KMS-11 (cell line): Measurements from ENCODE around the gene FIZ1.

Experiments
- H2AFZ ChIP-seq: fragments of 200-600 bp; sonication (generic); 2 replicates; pipeline ENCODE4 v1.6.1; 2016; ENCODE audit warnings: antibody characterized with exemption, mixed run types, low read depth
- H3K27ac ChIP-seq: fragments of 200-600 bp; sonication (generic); 2 replicates; pipeline ENCODE4 v1.6.1; 2016; ENCODE audit warnings: mild to moderate bottlenecking, mixed run types
- H3K27me3 ChIP-seq: fragments of 200-600 bp; sonication (generic); 2 replicates; pipeline ENCODE4 v1.6.1; 2017; ENCODE audit warnings: mild to moderate bottlenecking, low read depth, mixed run types, moderate library complexity; ENCODE audit not compliant: insufficient read depth
- H3K36me3 ChIP-seq: fragments of 200-600 bp; sonication (generic); 2 replicates; pipeline ENCODE4 v1.6.1; 2017; ENCODE audit warnings: mild to moderate bottlenecking, mixed run types; ENCODE audit not compliant: insufficient read depth
- H3K4me1 ChIP-seq: fragments of 200-600 bp; sonication (generic); 2 replicates; pipeline ENCODE4 v1.6.1; 2016; ENCODE audit warnings: mild to moderate bottlenecking, low read depth, mixed run types; ENCODE audit not compliant: poor library complexity, severe bottlenecking
- H3K4me2 ChIP-seq: fragments of 200-600 bp; sonication (generic); 2 replicates; pipeline ENCODE4 v1.7.0; 2016; ENCODE audit warnings: mild to moderate bottlenecking, mixed run types
- H3K4me3 ChIP-seq: fragments of 200-600 bp; sonication (generic); IDR thresholded peaks from 2 replicates; pipeline ENCODE4 v1.6.1; 2017; ENCODE audit warnings: low read depth, low read length, mixed read lengths; ENCODE audit not compliant: insufficient read depth
- H3K79me2 ChIP-seq: fragments of 200-600 bp; sonication (generic); 2 replicates; pipeline ENCODE4 v1.6.1; 2016; ENCODE audit warnings: low read depth, mixed run types; ENCODE audit not compliant: insufficient read depth
- H3K9ac ChIP-seq: fragments of 200-600 bp; sonication (generic); 2 replicates; pipeline ENCODE4 v1.6.1; 2016; ENCODE audit warnings: mild to moderate bottlenecking, mixed run types
- H4K20me1 ChIP-seq: fragments of 200-600 bp; sonication (generic); 2 replicates; pipeline ENCODE4 v1.6.1; 2016; ENCODE audit warnings: mild to moderate bottlenecking, mixed run types; ENCODE audit not compliant: insufficient read depth
- TF ChIP-seq, protein P1 (sequence below): fragments of 200-600 bp; sonication (generic); conservative IDR thresholded peaks from 2 replicates; pipeline ENCODE4 v1.6.1; 2017; ENCODE audit warnings: low read depth, mild to moderate bottlenecking, antibody characterized with exemption, low read length, moderate library complexity, mixed read lengths

The FIZ1 gene

DNA sequence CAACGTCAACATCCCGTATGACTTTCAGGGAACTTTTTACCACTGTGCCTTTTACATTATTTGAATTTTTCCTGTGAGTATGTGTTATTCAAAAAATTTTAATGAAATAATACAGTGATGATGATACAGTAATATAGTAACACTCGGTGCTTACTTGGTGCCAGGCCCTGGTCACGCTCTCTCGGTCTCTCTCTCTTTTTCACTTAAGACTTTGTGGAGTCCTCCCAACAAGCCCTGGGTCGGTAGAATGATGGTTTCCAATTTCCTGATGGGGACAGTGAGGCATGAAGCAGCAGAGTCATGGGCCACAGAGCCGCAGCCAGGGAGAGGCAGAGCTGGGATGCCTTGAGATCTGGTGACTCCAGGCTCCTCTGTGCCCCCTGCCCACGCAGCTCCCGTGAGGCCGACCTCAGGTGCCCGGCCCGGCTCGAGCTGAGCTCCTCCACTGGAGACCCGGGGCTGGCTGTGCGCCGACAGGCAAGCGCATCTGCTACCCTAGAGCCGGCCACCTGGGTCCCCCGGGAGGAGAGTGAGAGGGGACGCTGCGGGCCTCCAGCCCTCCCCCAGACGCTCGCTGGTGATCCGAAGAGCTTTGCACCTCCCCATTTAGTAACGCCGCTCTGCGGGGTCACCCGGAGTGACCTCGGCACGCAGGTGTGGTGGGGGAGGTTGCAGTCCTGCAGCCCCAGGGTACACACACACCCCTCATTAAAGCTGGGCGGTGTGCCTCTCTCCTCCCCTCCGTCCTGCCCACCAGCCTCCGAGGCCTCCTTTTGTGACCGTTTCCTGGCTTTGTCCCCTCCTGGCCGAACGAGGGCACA, 49.6 kb downstream of the FIZ1 start:
- no peak overlapping the region for H2AFZ ChIP-seq
- H3K4me3 ChIP-seq = no peak overlapping the region

DNA sequence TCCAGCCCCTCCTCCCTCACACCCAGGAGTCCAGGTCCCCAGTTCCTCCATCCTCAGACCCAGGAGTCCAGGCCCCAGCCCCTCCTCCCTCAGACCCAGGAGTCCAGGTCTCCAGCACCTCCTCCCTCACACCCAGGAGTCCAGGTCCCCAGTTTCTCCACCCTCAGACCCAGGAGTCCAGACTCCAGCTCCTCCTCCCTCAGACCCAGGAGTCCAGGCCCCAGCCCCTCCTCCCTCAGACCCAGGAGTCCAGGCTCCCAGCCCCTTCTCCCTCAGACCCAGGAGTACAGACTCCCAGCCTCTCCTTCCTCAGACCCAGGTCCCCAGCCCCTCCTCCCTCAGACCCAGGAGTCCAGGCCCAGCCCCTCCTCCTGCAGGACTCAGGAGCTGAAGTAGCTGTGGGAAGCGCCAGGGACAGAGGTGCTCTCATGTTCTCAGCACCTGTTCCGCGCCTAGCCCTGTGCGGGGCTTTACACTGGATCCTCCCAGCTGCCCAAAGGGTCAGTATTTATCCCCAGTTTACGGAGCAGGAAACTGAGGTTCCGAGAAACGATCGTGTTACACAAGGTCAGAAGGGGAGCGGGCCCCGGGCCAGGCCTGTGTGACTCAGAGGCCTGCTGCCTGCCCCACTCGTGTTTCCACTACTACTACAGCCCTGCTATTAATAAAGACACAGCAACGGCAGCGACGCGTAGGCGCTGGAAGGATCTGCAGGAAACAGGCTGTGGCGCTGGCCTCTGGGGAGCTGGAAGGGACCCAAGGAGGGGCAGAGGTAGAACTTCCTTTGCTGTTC, 52.3 kb downstream of the FIZ1 start:
- Histone ChIP-seq H3K9ac (no peak overlapping the region), H4K20me1 (no peaks in the 10 kb centered on the region), H3K27ac (no peak overlapping the region), H3K4me2 (no peak overlapping the region), H3K79me2 (no peaks in the 10 kb centered on the region), H2AFZ (no peak overlapping the region), H3K27me3 (peaks cover 80% of the 10 kb centered on the region), H3K4me3 (no peak overlapping the region), H3K4me1 (no peaks in the 10 kb centered on the region), H3K36me3 (no peaks in the 10 kb centered on the region)
- TF ChIP-seq, protein P1, sequence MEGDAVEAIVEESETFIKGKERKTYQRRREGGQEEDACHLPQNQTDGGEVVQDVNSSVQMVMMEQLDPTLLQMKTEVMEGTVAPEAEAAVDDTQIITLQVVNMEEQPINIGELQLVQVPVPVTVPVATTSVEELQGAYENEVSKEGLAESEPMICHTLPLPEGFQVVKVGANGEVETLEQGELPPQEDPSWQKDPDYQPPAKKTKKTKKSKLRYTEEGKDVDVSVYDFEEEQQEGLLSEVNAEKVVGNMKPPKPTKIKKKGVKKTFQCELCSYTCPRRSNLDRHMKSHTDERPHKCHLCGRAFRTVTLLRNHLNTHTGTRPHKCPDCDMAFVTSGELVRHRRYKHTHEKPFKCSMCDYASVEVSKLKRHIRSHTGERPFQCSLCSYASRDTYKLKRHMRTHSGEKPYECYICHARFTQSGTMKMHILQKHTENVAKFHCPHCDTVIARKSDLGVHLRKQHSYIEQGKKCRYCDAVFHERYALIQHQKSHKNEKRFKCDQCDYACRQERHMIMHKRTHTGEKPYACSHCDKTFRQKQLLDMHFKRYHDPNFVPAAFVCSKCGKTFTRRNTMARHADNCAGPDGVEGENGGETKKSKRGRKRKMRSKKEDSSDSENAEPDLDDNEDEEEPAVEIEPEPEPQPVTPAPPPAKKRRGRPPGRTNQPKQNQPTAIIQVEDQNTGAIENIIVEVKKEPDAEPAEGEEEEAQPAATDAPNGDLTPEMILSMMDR = no peak

More for the DNA sequence above, 49.6 kb downstream of the FIZ1 start:
- no peaks in the 10 kb centered on the region for H3K36me3 ChIP-seq
- no peak overlapping the region for H3K9ac ChIP-seq
- peaks cover 90% of the 10 kb centered on the region for H3K27me3 ChIP-seq
- H3K79me2 ChIP-seq = no peaks in the 10 kb centered on the region
- TF ChIP-seq, protein P1 = no peak
- peaks cover 4% of the 10 kb centered on the region for H3K4me1 ChIP-seq
- no peaks in the 10 kb centered on the region for H4K20me1 ChIP-seq
- no peak overlapping the region for H3K4me2 ChIP-seq
- H3K27ac ChIP-seq = no peak overlapping the region

DNA sequence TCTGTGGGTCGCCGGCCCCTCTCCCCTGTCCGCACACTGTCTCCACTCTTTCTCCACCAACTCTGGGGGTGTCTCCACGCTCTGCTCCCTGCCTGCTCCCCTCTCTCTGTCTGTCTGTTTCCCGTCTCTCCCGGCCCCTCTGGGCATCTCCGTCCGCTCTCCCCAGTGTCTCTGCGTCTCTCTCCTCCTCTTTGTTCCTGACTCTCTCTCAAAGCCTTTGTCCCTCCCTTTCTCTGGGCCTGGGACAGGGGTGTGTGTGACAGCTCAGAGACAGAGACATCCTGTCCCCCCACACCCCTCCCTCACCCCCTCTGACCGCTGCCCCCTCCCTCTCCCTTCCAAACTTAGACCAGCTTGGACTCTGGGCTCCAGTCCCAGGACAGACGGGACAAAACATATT, 53.3 kb downstream of the FIZ1 start:
- Histone ChIP-seq H3K36me3 (no peaks in the 10 kb centered on the region), H3K4me2 (no peak overlapping the region), H3K79me2 (no peaks in the 10 kb centered on the region), H4K20me1 (no peaks in the 10 kb centered on the region), H3K9ac (no peak overlapping the region), H3K27ac (no peak overlapping the region), H3K4me3 (no peak overlapping the region), H3K27me3 (peaks cover 73% of the 10 kb centered on the region), H3K4me1 (no peaks in the 10 kb centered on the region), H2AFZ (no peak overlapping the region)
- TF ChIP-seq, protein P1 = no peak

DNA sequence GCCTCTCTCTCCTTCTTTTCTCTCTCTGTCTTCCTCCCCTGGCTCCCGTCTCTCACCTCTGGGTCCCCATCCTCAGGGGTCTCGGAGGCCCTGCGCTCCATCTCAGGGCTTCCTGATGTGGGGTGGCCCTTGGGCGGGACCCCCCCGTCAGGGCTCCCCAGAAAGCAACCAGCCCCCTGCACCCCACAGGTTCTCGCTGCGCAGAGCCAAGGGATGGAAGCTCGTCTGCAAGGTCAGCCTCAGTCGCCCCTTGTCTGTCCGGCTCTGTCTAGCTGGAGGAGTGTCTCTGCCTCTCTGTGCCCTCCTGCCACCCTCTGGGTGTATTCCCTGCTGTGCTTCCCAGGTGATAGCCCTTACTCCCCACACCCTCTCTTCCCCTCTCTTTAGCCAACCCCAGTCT, 53.9 kb downstream of the FIZ1 start, which contains the start of gene SBK3:
Gene SBK3, minus strand, starts transcription at position 101 of the 400 bp plus-strand sequence. Its CDS starts 0 bp downstream, at position 101.
- TF ChIP-seq, protein P1 = no peak
- Histone ChIP-seq H3K36me3 (no peaks in the 10 kb centered on the region), H3K79me2 (no peaks in the 10 kb centered on the region), H4K20me1 (no peaks in the 10 kb centered on the region), H3K4me1 (no peaks in the 10 kb centered on the region), H3K27ac (no peak within 1 kb of the TSS), H3K27me3 (peaks cover 67% of the 10 kb centered on the region), H3K4me3 (no peak within 1 kb of the TSS), H3K9ac (no peak within 1 kb of the TSS), H3K4me2 (no peak within 1 kb of the TSS), H2AFZ (no peak within 1 kb of the TSS)
